Measurements from ENCODE around the gene LGALS3. TPM values are rescaled to one million over a fixed set of nuclear protein-coding genes. Genes with fewer than 3 reads are reported as not detected.
A peak's percentile ranks its signal among the peaks of the same experiment; 100 is the strongest.

Gene LGALS3
- total RNA-seq, 1 donor from 2014 or later, result 120 TPM

DNA sequence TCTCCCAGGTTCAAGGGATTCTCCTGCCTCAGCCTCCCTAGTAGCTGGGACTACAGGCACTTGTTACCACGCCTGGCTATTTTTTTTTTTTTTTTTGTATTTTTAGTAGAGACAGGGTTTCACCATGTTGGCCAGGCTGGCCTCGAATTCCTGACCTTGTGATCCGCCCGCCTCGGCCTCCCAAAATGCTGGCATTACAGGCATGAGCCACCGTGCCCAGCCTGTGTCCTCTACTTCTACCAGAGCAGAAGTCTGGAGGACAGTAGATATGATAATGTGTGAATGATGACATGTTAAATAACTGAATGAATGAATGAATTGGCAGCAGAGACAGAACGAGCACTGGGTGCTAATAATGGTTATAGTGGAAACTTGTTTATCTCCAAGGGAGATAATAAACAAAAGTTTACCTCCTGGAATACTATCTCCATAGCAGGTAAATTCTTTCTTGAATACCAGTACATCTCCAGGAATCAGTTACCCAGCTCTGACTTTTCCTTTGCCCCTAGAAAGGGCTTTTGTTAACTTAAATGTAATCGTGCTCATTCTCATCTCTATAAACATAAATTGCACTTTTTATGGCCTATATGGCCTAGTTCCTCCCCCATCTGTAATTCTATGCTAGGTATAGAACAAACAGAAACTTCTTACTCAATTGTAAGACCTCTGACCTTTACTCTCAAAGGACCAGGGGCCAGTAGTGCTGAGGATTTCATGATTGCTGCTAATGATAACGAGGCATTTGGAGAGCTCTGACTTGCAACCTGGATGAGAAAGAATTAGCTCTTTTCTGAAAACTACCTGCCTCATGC is 7.2 kb upstream of the LGALS3 start:
- Mint-ChIP-seq H3K4me3 (peak overlapping the region; percentile 74), H3K4me1 (ENCODE audit: unreplicated experiment) (peaks cover 54% of the 10 kb centered on the region), H3K27ac (peak overlapping the region; percentile 96), H3K27me3 (peaks cover 5% of the 10 kb centered on the region), H3K36me3 (peaks cover 4% of the 10 kb centered on the region), H3K9me3 (no peaks in the 10 kb centered on the region)
- TF ChIP-seq CTCF (conservative IDR thresholded peaks at IDR 0.05), result no peak
- no peak for DNase-seq (ENCODE audit: extremely low spot score, unreplicated experiment)

DNA sequence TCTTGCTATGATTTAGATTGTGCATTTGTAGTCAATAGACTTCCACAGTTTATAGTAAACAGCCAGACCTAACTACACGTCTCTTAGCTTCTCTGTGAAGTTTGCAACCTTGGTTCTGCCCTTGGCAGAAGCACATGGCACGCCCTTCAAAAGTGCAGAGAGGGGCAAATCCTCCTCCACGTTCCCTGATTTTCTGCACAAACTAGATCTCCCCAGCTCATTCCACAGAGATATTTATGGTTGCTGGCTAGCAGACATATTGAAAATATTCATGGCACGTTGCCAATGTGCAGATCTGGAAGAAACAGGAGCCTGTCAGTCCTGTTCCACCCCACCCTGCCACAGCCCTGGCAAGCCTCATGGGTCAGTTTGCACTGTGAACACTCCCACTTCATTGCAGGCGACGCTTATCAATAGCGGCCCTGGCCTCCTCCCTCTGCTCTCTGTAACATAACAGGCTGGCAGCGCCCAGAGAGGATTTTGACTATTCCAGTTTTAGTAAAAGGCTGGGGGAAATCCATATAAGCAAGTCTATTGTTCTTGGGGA is 6.5 kb upstream of the LGALS3 start:
- Mint-ChIP-seq H3K4me1 (ENCODE audit: unreplicated experiment) (peaks cover 56% of the 10 kb centered on the region), H3K27ac (peak overlapping the region; percentile 96), H3K36me3 (peaks cover 4% of the 10 kb centered on the region), H3K9me3 (no peaks in the 10 kb centered on the region), H3K27me3 (peaks cover 10% of the 10 kb centered on the region), H3K4me3 (peak overlapping the region; percentile 74)
- DNase-seq (ENCODE audit: extremely low spot score, unreplicated experiment), result no peak
- TF ChIP-seq CTCF (conservative IDR thresholded peaks at IDR 0.05), result no peak

DNA sequence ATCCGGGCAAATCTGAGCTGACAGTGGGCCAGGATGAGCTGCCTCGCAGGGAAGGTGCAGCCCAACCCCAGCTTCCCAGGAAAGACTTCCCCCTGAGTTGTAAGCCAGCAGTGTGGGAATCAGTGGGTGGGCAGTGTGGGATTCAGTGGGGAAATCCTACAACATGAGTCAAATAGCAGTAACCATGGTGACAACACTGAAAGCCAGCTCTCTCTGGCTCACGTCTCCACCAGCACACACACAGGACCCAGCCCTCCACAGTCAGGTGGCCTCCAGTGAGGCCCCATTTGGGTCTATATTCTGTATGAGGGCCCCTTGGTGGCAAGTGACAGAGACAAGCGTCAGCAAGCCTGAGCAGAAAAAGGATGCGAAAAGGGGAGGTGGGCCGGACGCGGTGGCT is 6.0 kb upstream of the LGALS3 start:
- no peak for TF ChIP-seq CTCF (conservative IDR thresholded peaks at IDR 0.05)
- Mint-ChIP-seq H3K36me3 (peaks cover 4% of the 10 kb centered on the region), H3K27me3 (peaks cover 16% of the 10 kb centered on the region), H3K27ac (peak overlapping the region; percentile 96), H3K9me3 (no peaks in the 10 kb centered on the region), H3K4me1 (ENCODE audit: unreplicated experiment) (peaks cover 51% of the 10 kb centered on the region), H3K4me3 (peak overlapping the region; percentile 74)
- DNase-seq (ENCODE audit: extremely low spot score, unreplicated experiment), result no peak

- Mint-ChIP-seq H3K36me3 (peaks cover 4% of the 10 kb centered on the region), H3K4me3 (peak overlapping the region; percentile 74), H3K9me3 (no peaks in the 10 kb centered on the region), H3K27me3 (peaks cover 23% of the 10 kb centered on the region), H3K27ac (peak overlapping the region; percentile 96), H3K4me1 (ENCODE audit: unreplicated experiment) (peaks cover 46% of the 10 kb centered on the region)
- TF ChIP-seq CTCF (conservative IDR thresholded peaks at IDR 0.05), result no peak
- DNase-seq (ENCODE audit: extremely low spot score, unreplicated experiment), result no peak
Observed at GRCh38 chr14:55123852-55124639, 5.0 kb upstream of the LGALS3 start.

- no peaks in the 10 kb centered on the region for H3K9me3 Mint-ChIP-seq
- peaks cover 42% of the 10 kb centered on the region for H3K4me1 Mint-ChIP-seq (ENCODE audit: unreplicated experiment)
- H3K27ac Mint-ChIP-seq, result peak overlapping the region; percentile 89
- no peak for TF ChIP-seq CTCF (conservative IDR thresholded peaks at IDR 0.05)
- no peak overlapping the region for H3K4me3 Mint-ChIP-seq
- no peak for DNase-seq (ENCODE audit: extremely low spot score, unreplicated experiment)
- H3K27me3 Mint-ChIP-seq, result peaks cover 26% of the 10 kb centered on the region
- peaks cover 4% of the 10 kb centered on the region for H3K36me3 Mint-ChIP-seq
Observed at GRCh38 chr14:55124774-55125386, 4.2 kb upstream of the LGALS3 start.

Measured in type B pancreatic cell (in vitro differentiated cells).